GM15510 (cell line): ENCODE data around the gene GNA14.

Experiments
- POLR2A ChIP-seq: IDR thresholded peaks from 3 replicates; pipeline ENCODE4 v1.6.1; 2011; ENCODE audit warnings: borderline replicate concordance; ENCODE audit not compliant: insufficient read length; ENCODE audit errors: extremely low read depth

GNA14 gene

GRCh38 chr9:77456829-77457437 lies 191.2 kb downstream of the GNA14 start:
- TF ChIP-seq POLR2A: no peak

GRCh38 chr9:77455312-77455927 lies 192.7 kb downstream of the GNA14 start:
- no peak for TF ChIP-seq POLR2A

GRCh38 chr9:77454663-77455062 lies 193.5 kb downstream of the GNA14 start:
- TF ChIP-seq POLR2A: no peak

- no peak for TF ChIP-seq POLR2A
These were observed 194.1 kb downstream of the GNA14 start for GRCh38 chr9:77453825-77454647.

GRCh38 chr9:77451507-77451906 lies 196.6 kb downstream of the GNA14 start:
- no peak for TF ChIP-seq POLR2A

GRCh38 chr9:77450085-77450475 lies 198.0 kb downstream of the GNA14 start:
- TF ChIP-seq POLR2A: no peak

GRCh38 chr9:77449240-77450084 lies 198.7 kb downstream of the GNA14 start:
- no peak for TF ChIP-seq POLR2A

GRCh38 chr9:77447646-77448045 lies 200.5 kb downstream of the GNA14 start:
- no peak for TF ChIP-seq POLR2A

GRCh38 chr9:77442436-77442835 lies 205.7 kb downstream of the GNA14 start:
- no peak for TF ChIP-seq POLR2A

- no peak for TF ChIP-seq POLR2A
These were observed 208.1 kb downstream of the GNA14 start for GRCh38 chr9:77440057-77440456.

- TF ChIP-seq POLR2A: no peak
These were observed 209.5 kb downstream of the GNA14 start for GRCh38 chr9:77438653-77439052.

GRCh38 chr9:77435688-77436087 lies 212.4 kb downstream of the GNA14 start:
- TF ChIP-seq POLR2A: no peak

GRCh38 chr9:77435277-77435676 lies 212.8 kb downstream of the GNA14 start:
- TF ChIP-seq POLR2A: no peak

- TF ChIP-seq POLR2A: no peak
These were observed 214.3 kb downstream of the GNA14 start for GRCh38 chr9:77433675-77434445.
